NCI-H510A treated with DMSO at 0.1 percent for 48 hours (cell line): ENCODE data around the gene CFAP92.

ENCODE experiments used
- DNase-seq: peaks from one replicate; lab custom pipeline; 2025; lab: John Stamatoyannopoulos, UW

CFAP92 gene, protein sequence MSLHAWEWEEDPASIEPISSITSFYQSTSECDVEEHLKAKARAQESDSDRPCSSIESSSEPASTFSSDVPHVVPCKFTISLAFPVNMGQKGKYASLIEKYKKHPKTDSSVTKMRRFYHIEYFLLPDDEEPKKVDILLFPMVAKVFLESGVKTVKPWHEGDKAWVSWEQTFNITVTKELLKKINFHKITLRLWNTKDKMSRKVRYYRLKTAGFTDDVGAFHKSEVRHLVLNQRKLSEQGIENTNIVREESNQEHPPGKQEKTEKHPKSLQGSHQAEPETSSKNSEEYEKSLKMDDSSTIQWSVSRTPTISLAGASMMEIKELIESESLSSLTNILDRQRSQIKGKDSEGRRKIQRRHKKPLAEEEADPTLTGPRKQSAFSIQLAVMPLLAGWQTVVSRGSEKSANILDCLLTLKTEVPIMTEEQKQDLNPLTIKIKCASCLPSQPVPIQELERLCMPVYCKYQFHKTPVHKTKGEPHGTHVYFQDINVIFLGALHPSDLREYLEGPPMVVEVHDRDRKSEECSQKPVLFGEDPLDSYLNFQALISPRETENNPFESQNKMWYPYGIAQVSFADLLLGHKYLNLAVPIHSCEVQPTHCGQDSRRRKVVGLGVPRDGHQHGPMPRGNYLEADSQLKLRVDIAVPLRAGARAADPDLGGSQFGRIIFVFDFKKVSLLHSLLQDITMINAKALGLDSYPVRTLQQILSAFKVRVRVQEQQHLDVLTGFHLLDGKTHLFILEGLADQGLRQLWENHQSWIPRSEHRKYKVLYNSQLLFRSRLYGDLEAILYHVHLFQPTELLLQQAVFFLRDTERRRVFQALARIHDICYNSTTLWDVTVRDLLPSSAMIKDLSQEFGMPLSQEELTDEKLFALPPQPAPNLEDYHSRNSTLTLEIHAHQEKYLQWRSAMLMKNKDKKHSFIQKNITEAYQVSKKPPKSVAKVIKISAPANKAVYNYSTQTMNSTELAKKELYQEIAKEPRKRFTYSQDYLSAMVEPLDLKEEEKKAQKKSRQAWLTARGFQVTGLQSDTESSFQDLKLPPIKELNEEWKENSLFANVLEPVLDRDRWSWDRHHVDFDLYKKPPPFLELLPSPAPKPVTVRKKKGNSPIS

DNA sequence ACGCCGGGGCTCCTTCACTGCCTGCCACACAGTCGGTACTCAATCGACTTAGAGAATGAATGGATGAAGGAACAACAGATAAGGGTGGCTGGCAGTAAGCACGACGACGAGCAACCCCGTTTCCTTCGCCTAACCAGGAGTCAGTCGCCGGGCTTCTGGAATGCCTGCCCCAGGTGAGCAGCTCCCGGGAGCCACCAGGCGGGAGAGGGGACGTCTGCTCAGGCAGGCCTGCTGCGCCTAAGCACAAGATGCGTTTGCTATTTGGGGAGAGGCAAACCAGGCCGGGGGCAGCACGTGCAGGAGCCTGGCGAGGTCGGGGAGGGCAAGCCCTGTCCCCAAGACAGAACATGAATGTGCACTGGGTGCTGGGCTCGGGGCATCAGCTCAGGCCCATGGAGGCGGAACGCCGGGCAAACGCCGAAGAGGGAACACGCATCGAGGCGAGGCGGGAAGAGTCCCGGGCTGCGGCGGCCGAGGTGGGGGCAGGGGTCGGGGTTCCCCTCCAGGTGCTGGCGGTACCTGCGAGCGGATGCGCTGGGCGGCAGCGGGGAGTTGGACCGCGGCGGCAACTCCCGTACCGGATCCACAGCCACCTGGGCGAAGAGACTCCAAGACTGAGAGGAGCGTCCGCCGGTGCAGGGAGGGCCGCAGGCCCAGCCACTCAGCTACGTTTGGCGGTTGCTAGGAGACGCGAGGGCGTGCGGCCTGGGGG, at the start of gene CFAP92:
TSS of gene CFAP92 (minus strand) at position 616 of the 712 bp plus-strand sequence. CDS start 772 bp downstream, outside the sequence.
- DNase-seq = peak; percentile 86

- no peak for DNase-seq
Observed at GRCh38 chr3:129040579-129041300, 46.9 kb upstream of the CFAP92 start.

- no peak for DNase-seq
Observed at GRCh38 chr3:129040039-129040336, 46.1 kb upstream of the CFAP92 start.

DNA sequence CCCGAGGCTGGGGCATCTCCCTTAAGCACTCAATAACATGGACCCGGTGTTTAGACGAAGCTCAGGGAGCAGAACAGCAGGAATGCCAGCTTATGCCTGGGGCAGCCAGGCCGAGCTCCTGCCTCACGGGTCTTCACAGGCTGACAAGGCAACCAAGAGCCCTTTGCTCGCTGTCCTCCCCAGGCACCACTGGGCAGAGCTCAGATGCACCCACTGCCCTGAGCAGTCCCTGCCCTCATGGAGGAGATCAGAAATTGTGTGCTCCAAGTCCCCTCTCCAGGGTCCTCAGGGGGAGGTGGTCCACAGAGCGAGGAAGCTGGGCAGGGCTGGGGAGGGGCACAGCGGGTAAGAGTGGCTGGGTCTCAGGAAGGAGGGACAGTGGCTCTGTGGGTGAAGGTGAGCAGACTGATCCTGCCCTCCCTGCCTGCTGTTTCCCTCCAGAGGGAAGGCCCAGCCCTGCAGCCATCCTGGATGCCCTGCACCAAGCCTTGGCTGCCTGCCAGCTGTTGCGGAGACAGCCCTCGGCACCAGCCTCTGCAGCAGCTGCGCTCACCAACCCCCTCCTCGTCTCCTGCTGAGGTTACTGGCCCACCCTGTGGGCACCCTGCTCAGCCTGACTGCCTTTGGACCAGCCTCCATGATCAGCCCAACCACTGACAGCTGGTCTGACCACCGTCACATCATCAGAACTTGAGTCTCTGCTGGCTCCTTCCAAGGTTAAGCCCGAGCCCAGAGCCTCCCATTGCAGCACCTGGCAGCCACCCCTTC, 45.6 kb upstream of the CFAP92 start:
- DNase-seq = peak; percentile 73

DNA sequence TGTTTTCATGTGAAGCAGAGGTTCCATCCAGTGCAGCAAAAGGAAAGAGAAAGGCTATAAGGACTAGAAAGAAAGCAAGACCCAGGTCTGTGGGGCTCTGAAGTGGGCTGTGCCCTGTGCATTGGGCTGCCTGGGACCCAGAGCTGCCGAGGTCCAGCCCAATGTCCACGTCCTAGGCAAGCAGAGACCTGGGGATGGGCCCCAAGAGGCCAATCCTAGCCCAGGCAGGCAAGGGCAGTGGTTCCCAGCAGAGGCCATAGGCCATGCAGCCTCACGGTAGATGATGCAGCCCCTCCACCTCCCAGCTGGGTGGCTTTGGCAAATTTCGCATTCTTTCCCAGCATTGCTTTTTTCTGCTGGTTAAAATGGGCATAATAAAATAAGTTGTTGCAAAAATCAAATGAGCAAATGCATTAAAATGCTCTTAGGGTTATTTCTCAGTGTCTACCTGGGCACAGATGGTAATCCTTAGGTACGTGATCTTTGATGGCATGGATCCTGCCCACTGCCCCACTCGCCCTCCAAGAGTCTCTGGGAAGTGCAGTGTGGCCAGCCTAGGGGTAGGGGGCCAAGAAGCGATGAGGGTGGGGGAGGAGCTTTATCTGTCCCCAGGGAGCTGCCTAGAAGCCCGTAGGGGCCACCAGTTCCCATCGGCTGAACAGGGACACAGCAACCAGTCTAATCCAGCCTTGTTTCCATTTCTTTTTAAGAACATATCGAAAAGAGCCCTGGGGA, 44.4 kb upstream of the CFAP92 start:
- no peak for DNase-seq

DNA sequence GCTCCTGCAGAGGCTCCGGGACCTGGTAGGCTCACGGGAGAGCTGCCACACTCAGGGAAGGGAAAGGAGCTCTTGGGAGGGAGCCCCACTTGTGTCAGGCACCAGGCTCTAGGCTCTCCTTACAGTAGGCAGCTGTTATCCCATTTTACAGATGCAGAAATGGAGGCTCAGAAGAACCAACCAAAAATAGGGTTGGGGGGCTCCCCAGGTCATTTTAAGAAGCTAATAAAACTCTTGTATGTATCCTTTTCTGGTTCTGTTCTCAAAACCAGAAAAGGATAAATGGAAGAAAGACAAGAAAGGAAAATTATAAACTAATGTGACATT, 43.2 kb upstream of the CFAP92 start:
- no peak for DNase-seq

DNA sequence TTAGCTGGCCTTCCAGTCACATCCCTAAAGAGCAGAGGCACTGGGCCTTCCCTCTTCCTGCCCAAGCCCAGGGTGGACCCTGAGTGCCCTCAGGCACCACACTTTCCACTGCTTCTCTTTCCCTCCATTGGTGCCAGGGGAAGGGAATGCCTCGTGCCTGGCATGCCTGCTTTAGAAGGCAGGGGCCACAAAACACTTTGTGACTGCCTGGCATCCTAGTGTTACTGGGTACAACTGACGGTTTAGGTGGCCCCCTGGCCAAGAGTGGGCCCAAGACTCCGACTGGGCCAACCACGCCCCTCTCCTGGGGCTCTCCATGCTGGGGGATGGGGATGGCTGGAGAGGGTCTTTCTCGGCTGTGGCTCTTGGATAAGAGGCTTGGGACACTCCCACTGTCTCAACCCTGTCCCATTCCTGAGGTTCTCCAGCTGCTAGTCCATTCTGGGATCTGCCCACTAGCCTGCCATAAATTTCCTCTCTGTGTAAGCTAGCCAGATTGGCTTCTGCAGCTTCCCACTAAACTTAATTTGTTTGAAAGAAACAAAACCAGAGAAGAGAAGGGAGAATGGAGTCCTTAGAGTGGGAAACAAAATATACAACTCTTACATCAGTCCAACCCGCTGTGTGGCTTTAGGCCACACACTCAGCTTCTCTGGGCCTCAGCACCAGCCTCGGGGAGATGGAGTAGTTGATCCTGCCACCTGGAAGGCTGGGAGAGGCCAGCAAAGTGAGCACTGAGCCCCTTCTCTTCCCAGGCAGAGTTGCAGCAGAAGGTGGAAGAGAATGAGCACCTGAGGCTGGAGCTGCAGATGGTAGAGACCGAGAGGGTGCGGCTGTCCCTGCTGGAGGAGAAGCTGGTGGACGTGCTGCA, 42.6 kb upstream of the CFAP92 start:
- no peak for DNase-seq

DNA sequence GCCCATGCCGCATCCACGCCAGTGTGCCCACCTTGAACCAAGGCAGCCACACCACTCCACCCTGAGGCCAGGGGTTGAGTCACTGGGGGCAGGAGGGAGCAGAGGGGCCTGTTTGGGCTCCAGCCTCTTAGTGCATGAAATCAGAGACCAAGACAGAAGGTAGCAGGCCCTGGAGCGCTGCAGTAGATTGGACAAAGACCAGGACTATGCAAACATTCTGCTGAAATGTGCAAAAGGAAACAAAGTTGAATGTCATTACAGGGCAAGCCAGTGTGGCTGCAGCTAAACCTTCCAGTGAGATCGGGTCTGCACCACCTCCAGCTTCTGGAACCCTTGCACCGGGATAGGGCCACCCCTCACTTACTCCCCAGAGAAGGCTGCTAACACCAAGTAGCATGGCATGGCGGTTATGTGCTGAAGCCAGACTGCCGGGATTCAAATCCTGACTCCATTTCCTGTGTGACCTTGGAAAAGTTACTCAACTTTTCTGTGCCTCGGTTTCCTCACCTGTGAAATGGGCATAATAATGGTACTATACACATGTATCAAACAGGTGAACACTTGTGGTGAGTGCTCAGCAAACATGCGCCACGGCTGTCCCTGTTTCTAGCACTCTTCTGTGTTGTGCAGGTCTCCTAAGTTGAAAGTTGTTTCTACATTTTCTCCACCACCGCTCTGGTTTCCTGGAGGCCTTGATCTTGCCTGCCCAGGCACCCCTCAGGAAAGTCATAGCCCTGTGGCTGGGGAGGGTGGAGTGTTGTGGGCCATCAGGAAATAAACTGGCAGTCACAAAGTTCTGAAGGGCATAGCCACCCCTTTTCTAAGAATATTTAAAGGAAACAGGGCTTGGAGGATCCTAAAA, 41.7 kb upstream of the CFAP92 start:
- DNase-seq = no peak

- DNase-seq = no peak
Observed at GRCh38 chr3:129034642-129035041, 40.8 kb upstream of the CFAP92 start.

DNA sequence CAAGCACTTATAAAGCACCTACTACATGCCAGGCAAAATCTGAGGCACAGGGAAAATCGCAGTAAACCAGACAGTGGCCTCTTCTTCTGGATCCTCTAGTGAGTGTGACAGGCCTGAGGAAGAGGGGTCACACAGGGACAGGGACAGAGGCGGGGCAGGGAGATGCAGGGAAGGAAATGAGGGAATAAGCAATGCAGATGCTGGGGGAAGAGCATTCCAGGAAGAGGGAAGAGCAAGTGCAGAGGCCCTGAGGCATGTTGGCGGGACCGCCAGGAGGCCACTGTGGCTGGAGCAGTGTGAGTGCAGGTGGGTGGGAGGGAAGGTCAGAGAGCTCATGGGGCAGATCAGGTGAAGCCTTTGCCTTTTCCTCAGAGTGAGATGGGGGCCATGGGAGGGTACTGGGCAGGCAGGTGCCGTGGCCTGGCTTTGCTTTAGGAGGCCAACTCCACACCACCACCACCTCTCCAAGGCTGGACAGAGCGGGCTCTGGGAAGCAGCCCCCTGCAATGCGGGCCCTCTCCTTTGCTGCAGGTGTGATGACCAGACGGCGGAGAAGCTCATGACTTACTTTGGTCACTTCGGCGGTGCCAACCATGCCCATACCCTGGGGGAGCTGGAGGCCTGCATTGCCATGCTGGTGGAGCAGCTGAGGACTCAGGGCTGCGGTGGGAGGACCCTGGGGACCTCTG, 39.9 kb upstream of the CFAP92 start:
- DNase-seq = no peak

GRCh38 chr3:129033151-129033550, 39.3 kb upstream of the CFAP92 start:
- no peak for DNase-seq

DNA sequence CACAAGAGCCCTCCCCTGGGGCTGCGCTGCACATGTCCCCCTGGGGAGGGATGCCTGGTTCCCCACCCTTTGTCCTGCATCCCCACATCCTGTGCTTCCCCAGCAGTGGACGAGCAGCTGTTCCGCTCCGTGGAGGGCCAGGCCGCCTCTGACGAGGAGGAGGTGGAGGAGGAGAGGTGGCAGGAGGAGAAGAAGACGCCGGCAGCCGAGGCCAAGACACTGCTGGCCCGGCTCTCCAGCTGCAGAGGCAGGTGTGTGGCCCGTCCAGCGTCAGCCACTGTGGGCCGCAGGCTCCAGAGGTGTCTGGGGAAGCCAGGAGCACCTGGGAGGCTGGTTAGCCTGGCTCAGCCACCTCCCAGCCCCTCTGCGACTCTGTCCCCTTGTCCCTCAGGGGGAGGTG, 38.8 kb upstream of the CFAP92 start:
- no peak for DNase-seq

DNA sequence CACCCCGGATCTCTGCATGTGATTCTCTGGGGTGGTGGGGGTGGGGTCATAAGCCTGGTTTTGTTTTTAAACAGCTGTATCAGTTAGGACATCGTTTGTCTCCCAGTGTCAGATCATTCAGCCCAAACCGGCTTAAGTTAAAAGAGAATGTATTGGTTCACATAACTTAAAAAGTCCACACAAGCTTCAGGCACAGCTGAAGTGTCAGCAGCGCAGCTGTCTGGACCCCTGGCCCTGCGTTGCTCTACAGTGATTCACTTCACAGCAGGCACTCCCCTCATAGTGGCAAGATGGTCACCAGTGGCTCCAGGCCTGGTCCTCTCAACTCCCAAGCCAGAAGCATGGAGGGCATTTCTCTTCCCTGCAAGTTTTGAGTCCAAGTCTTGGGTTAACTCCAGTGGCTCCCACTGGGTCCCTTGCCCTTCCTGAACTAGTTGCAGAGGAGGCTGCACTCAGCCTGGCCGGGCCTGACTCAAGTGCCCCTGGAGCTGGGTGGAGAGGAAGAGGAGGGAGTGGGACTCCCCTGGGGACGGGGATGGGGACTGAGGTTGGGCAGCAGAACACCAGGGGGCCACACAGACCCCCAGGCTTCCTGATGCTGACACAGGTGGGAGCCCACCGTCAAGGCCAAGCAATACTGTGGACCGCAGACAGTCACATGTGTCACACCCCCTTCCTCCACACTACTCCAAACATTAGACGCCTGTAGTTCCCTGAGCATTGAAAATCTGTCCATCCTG, 37.8 kb upstream of the CFAP92 start:
- DNase-seq = no peak

GRCh38 chr3:129030611-129031010, 36.7 kb upstream of the CFAP92 start:
- DNase-seq = no peak

- no peak for DNase-seq
Observed at GRCh38 chr3:129028866-129029265, 35.0 kb upstream of the CFAP92 start.

GRCh38 chr3:129027544-129027880, 33.6 kb upstream of the CFAP92 start:
- DNase-seq = no peak
